GM21737 (cell line): ENCODE results near the gene NELFE.
"Not testable (repeated sequence)": the region's sequence is repeated elsewhere in the genome, so short reads cannot be mapped to it uniquely, and the experiment has no call there.

Experiments used
- ATAC-seq: cut with Tn5 transposase; IDR thresholded peaks from one replicate; pipeline ENCODE4 v1.9.1; 2021; ENCODE audit warnings: mild to moderate bottlenecking, moderate library complexity; ENCODE audit not compliant: unreplicated experiment

NELFE gene

DNA sequence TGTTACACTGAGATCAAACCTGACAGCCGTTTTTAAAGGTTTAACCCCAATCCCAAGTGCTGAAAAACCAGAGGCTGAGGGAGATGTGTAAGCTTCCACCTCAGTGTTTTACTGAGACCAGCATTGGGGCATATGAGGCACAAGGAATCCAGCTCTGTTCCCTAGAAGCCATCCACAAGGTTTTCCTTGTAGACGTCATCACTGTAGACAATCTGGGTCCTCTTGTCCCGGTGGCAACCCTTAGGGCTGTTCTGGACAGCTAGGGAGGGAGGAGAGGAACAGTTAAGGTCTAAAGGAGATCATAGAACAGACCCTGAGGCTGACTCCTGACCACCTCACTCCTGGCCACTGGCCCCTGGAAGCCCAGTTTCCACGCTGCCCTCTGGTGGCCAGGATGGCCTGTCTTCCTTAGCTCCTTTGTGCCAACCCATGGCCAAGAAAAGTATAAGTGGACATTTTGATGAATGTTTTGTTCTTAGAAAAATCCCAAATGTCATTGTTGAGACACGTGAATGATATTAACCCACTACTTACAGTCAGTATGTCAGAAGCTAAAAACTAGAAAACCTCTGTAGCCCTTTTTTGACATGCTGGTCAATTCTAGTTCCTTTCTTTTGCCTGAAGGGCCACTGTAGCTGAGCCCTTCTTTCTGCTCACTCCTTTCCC is 6.5 kb downstream of the NELFE start:
- no peak for ATAC-seq

DNA sequence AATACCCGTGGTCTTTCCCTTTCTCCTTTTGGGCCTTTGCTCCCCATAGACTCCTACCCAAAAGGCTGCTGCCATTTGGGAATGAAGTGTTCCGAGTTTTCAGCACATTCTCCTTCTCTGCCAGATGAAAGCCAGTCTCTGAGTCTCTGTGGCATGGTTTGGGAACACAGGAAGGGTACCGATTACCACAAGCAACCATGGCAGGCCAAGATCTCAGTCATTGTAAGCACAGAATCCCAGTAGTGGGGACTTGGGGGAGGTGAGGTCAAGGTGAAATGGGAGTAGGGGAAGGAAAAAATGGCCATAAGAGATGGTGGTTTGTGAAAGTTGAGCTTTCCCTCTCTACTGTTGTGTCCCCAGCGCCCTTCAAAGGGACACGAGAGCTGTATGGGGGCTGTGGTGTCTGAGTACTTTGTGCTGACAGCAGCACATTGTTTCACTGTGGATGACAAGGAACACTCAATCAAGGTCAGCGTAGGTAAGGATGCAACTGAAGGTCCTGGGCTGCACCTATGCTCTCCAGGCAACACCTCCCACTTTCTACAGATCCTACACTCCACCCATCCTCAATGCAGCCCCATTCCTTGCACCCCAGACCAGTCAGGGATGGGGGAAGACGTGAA is 8.7 kb downstream of the NELFE start:
- ATAC-seq: no peak

DNA sequence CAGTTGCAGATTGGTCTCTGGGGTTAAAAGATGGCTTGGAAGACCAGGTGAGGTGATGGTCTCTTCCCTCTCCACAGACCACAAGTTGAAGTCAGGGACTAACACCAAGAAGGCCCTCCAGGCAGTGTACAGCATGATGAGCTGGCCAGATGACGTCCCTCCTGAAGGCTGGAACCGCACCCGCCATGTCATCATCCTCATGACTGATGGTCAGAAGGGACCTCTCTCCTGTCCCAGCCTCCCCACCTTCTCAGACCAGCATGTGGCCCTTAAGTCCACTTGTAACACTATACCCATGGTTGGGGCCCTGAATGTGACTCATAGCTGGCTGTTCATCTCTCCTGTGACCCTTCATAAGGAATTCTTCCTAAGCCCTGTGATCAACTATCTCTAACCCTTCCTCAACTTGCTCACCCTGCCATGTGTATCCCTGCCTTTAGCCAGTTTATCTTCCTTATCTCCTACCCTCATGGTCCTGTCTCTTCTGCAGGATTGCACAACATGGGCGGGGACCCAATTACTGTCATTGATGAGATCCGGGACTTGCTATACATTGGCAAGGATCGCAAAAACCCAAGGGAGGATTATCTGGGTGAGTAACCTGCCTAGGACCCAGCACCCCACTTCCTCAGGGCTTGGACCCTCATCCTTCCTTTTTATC is 9.9 kb downstream of the NELFE start:
- ATAC-seq: no peak

DNA sequence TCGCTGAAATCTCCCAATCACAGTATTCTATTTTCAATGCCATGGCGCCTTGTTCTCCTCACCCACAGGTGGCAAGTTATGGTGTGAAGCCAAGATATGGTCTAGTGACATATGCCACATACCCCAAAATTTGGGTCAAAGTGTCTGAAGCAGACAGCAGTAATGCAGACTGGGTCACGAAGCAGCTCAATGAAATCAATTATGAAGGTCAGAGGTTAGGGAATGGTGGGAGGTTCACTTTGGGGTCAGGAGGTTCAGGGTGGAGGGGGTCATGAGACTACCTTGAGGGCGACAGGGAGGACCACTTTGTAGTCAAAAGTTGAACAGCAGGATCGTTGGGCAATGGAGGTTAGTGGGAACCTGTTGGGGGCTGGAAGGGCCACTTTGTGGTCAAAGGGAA is 10.5 kb downstream of the NELFE start:
- ATAC-seq: no peak

DNA sequence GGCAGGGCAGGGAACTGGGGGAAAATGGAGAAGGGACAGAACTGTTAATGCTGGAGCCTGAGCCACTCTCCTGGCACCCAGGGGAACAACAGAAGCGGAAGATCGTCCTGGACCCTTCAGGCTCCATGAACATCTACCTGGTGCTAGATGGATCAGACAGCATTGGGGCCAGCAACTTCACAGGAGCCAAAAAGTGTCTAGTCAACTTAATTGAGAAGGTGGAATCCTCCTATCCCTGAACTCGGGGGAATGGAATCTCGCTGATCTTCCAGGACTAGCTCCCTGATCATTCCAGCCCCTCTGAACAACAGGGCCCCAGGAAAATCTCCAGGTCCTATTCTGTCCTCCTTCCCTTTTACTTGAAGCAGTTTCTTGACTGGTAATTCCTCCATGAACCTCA is 10.9 kb downstream of the NELFE start:
- no peak for ATAC-seq

DNA sequence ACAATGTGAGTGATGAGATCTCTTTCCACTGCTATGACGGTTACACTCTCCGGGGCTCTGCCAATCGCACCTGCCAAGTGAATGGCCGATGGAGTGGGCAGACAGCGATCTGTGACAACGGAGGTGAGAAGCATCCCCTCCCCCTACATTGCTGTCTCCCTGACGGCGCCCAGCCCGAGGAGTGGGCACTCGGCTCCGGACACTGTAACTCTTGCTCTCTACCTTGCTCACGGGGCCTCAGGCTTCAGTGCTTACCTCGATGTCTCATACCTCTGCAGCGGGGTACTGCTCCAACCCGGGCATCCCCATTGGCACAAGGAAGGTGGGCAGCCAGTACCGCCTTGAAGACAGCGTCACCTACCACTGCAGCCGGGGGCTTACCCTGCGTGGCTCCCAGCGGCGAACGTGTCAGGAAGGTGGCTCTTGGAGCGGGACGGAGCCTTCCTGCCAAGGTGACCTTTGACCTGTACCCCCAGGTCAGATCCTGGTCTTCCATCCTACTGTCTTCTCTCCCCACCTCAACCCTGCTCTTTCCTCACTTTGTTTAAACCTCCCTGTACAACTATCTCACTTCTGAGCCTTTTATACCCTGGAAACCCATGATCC is 11.6 kb downstream of the NELFE start:
- ATAC-seq: no peak

DNA sequence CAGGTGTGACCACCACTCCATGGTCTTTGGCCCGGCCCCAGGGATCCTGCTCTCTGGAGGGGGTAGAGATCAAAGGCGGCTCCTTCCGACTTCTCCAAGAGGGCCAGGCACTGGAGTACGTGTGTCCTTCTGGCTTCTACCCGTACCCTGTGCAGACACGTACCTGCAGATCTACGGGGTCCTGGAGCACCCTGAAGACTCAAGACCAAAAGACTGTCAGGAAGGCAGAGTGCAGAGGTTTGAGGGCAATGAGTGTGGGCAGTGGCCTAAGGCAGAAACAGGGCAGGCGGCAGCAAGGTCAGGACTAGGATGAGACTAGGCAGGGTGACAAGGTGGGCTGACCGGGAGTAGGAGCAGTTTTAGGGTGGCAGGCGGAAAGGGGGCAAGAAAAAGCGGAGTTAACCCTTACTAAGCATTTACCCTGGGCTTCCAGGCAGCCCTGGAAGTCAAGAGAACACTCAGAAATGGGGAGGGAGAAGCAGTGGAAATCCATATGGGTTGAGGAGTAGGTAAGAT is 12.3 kb downstream of the NELFE start:
- ATAC-seq: no peak

DNA sequence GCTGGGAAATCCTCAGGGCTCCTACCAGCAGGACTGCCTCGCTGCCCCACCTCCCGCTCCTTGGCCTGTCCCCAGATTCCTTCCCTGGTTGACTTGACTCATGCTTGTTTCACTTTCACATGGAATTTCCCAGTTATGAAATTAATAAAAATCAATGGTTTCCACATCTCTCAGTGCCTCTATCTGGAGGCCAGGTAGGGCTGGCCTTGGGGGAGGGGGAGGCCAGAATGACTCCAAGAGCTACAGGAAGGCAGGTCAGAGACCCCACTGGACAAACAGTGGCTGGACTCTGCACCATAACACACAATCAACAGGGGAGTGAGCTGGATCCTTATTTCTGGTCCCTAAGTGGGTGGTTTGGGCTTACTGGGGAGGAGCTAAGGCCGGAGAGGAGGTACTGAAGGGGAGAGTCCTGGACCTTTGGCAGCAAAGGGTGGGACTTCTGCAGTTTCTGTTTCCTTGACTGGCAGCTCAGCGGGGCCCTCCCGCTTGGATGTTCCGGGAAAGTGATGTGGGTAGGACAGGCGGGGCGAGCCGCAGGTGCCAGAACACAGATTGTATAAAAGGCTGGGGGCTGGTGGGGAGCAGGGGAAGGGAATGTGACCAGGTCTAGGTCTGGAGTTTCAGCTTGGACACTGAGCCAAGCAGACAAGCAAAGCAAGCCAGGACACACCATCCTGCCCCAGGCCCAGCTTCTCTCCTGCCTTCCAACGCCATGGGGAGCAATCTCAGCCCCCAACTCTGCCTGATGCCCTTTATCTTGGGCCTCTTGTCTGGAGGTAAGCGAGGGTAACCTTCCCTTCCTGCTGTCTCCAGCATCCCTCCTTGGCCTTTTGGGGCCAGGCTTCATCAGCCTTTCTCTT is 13.0 kb downstream of the NELFE start, which contains the start of gene CFB:
CFB (plus strand) TSS at position 589 of the 863 bp plus-strand sequence; CDS start at position 716, 127 bp downstream.
- no peak for ATAC-seq

DNA sequence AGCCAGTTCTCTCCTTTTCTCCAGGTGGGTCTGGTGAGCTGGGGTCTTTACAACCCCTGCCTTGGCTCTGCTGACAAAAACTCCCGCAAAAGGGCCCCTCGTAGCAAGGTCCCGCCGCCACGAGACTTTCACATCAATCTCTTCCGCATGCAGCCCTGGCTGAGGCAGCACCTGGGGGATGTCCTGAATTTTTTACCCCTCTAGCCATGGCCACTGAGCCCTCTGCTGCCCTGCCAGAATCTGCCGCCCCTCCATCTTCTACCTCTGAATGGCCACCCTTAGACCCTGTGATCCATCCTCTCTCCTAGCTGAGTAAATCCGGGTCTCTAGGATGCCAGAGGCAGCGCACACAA is 13.6 kb downstream of the NELFE start:
- ATAC-seq: no peak

DNA sequence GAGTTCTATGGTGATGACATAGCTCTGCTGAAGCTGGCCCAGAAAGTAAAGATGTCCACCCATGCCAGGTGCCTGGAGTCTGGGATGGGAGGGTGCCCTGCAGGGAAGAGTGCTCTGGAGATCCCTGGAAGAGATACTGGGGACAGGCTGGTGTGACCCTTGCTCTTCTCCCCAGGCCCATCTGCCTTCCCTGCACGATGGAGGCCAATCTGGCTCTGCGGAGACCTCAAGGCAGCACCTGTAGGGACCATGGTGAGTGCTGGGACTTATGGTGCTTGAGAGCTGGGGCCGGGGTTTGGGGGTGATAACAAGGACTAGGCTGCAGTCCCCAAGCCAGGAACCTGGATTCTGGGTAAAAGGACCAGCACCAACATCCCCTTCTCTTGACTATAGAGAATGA is 15.0 kb downstream of the NELFE start:
- ATAC-seq: no peak

DNA sequence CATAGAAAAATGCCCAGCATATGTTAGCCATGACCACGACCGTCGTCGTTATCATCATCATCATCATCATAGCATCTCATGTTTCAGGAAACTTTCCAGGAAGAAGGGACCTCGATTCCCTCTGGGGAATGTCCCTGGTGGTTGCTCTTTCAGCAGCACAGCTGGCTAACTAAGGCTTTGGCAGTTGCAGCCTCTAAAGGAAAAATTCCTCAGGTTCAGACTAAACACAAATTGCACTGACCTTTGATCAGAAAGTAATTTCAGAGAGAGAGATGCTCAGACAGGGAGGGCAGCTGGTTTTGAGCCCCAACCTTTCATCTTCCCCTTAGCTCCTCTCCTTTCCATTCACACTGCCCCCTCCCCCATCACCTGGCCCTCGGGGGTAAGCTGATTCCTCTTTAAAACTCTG is 18.5 kb downstream of the NELFE start:
- no peak for ATAC-seq

DNA sequence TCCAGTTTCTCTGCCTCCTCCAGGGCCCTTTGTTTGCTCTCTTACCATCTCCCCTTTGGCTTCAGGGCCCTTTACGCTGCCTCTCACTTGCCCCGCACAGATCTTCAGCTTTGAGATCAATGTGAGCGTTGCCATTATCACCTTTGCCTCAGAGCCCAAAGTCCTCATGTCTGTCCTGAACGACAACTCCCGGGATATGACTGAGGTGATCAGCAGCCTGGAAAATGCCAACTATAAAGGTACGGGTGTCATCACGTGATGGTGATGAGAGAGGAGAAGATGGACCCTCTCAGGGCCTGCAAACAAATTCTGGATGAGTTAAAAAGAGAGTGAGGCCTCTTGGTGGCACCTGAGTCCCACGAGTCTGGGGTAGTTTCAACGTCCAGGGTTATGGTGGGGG is 22.9 kb downstream of the NELFE start:
- ATAC-seq: no peak

DNA sequence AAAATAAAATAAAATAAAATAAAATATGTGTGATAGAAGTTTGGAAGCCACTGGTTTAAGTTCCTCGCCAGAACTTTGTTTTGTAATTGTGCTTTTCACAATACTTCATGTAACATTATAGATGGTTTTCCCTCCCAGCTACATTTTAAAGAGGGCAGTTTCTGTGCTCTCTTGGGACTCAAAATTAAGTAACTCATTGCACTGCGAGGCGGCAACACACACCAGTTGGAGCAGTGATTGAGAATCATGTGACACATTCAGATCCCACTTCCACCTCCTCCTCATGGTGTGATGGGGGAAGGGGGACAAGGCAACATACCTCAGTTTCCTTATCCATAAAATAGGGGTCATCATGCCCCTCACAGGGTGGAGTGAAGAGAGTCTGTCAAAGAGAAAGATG is 23.8 kb downstream of the NELFE start:
- no peak for ATAC-seq

DNA sequence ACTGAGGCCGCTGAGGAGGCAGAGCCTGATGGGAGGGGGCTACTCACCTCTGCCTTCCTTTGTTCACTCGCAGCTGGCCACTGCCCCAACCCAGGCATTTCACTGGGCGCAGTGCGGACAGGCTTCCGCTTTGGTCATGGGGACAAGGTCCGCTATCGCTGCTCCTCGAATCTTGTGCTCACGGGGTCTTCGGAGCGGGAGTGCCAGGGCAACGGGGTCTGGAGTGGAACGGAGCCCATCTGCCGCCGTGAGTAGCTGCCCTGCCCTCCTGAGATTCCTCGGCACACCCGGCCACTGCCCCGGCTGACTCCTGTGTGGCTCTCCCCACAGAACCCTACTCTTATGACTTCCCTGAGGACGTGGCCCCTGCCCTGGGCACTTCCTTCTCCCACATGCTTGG is 25.2 kb downstream of the NELFE start:
- ATAC-seq: no peak

DNA sequence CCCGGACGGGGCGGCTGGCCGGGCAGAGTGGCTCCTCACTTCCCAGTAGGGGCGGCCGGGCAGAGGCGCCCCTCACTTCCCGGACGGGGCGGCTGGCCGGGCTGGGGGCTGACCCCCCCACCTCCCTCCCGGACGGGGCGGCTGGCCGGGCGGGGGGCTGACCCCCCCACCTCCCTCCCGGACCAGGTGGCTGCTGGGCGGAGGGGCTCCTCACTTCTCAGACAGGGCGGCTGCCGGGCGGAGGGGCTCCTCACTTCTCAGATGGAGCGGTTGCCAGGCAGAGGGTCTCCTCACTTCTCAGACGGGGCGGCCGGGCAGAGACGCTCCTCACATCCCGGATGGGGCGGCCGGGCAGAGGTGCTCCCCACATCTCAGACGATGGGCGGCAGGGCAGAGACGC is 26.6 kb downstream of the NELFE start:
- not testable (repeated sequence) for ATAC-seq

DNA sequence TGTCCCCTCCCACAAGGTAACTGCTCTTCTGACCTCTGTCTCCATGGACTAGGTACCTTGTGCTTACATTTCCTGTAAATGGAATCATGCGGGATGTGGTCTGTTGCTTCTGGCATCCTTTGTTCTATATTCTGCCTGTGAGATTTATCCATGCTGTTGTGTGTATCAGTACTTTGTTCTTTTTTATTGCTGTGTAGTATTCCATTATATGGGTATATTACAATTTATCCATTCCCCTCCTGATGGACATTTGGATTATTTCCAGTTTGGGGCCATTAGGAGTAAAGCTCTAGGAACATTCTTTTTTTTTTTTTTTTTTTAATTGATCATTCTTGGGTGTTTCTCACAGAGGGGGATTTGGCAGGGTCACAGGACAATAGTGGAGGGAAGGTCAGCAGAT is 27.8 kb downstream of the NELFE start:
- ATAC-seq: no peak

DNA sequence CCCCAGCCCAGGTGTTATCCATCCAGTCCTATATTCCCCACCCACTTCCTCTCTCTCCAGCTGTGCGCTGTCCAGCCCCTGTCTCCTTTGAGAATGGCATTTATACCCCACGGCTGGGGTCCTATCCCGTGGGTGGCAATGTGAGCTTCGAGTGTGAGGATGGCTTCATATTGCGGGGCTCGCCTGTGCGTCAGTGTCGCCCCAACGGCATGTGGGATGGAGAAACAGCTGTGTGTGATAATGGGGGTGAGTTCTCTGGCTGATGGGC is 30.2 kb downstream of the NELFE start:
- ATAC-seq: no peak

DNA sequence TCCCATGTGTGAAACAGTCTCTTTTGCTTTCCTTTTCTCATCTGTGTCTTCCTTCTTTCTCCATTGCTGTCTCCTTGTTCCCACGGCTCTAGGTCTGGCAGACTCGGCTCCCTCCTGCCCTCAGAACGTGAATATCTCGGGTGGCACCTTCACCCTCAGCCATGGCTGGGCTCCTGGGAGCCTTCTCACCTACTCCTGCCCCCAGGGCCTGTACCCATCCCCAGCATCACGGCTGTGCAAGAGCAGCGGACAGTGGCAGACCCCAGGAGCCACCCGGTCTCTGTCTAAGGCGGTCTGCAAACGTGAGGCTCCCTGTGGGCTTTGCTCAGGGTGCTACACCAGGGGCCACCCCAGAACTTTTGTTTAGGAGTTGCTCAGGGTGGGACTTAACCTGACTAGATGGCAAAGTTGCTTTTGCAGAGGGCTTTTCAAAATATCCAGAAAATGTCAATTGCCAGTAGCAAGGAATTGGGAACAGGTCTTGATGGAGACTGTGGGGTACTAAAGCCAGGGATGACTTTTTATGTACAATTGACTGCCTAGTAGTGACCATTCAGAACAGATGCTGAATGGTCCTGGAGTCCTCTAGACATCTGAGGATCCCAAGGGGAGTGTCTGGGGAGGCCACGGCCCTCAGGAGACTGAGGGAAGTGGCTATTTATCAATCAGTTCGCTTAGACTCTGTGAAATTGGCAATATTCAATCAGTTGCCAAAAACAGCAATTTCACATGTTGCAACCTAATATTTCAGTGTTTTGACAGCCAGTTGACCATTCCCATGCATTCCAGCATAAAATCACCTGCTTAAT is 30.7 kb downstream of the NELFE start:
- ATAC-seq: no peak

DNA sequence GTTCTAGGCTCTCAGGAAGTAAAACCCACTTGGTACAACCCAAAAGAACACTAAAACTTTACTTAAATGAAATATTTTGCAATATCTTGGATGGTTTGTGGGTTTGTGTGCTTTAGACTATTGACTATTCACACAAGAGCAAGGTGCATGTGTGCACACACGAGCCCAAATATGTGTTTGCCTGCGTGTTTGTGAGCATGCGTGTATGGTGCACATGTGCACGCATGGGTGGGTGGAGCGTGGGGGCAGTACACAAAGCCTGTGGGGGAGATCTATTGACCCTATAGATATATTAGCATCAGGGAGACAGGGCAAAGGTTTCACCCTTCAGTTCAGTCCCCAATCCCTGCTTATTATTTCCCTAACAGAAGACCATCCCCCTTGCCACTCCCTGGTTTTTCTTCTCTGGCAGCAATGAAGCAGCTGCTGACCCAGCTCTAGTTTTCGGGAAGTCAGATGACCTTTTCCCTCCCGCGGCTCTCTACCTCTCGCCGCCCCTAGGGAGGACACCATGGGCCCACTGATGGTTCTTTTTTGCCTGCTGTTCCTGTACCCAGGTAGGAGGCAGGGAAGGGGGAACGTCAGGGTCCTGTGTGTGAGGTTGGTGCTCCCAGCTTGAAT is 31.4 kb downstream of the NELFE start, which contains the start of gene C2:
C2 (plus strand) TSS at position 476 of the 621 bp plus-strand sequence; CDS start at position 512, 36 bp downstream.
- no peak for ATAC-seq

DNA sequence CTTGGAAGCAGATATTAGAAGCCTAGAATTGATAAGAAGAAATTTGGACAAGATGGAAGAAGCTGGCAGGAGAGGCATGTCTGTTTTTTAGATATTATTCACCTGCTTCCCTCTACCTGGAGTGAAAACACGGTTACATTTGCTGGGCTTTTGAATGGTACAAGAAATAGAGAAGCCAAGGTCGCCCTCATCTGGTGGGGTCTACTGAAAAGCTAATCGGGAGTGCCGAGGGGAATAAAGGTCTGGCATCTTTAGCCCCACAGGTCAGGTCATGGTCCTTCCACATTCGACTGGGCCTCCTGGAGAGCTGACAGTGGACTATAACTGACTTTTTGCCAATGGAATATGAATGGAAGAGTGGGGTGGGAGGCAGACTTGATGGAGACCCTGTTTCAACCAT is 35.8 kb downstream of the NELFE start:
- no peak for ATAC-seq
